HEK293 (cell line): ENCODE results near the gene IRF2.

Source experiments
- BCL11B ChIP-seq: fragments of 450-650 bp; formaldehyde crosslinking; IDR thresholded peaks from 2 replicates; pipeline ENCODE4 v1.5.1; 2016; ENCODE audit warnings: low read depth, missing biosample characterization, missing genetic modification characterization
- TCF7L2 ChIP-seq: IDR thresholded peaks from 2 replicates; pipeline ENCODE4 v1.6.1; 2011; ENCODE audit warnings: low read depth, mild to moderate bottlenecking, inconsistent platforms, low read length, moderate library complexity, borderline replicate concordance
- WT1 ChIP-seq: fragments of 450-650 bp; formaldehyde crosslinking; IDR thresholded peaks from 2 replicates; pipeline ENCODE4 v1.5.1; 2016; ENCODE audit warnings: missing biosample characterization, missing genetic modification characterization
- YY1 ChIP-seq: fragments of 450-650 bp; formaldehyde crosslinking; IDR thresholded peaks from 2 replicates; pipeline ENCODE4 v1.5.1; 2018; ENCODE audit warnings: missing biosample characterization, missing genetic modification characterization
- ZBTB21 ChIP-seq: fragments of 450-650 bp; formaldehyde crosslinking; IDR thresholded peaks from 2 replicates; pipeline ENCODE4 v1.5.1; 2017; ENCODE audit warnings: missing biosample characterization, missing genetic modification characterization
- ZEB2 ChIP-seq: fragments of 450-650 bp; formaldehyde crosslinking; IDR thresholded peaks from 2 replicates; pipeline ENCODE4 v1.5.1; 2016; ENCODE audit warnings: missing biosample characterization, missing genetic modification characterization
- ZNF174 ChIP-seq: fragments of 450-650 bp; formaldehyde crosslinking; IDR thresholded peaks from 2 replicates; pipeline ENCODE4 v1.5.0; 2017; ENCODE audit warnings: missing biosample characterization, mild to moderate bottlenecking, missing genetic modification characterization
- ZNF501 ChIP-seq: fragments of 450-650 bp; formaldehyde crosslinking; IDR thresholded peaks from 2 replicates; pipeline ENCODE4 v1.5.1; 2016; ENCODE audit warnings: missing biosample characterization, missing genetic modification characterization
- ZNF600 ChIP-seq: fragments of 450-650 bp; formaldehyde crosslinking; IDR thresholded peaks from 2 replicates; pipeline ENCODE4 v1.5.1; 2016; ENCODE audit warnings: missing biosample characterization, missing genetic modification characterization
- ZNF768 ChIP-seq: fragments of 450-650 bp; formaldehyde crosslinking; IDR thresholded peaks from 2 replicates; pipeline ENCODE4 v1.5.1; 2018; ENCODE audit warnings: missing biosample characterization, mild to moderate bottlenecking, missing genetic modification characterization
- ZNF791 ChIP-seq: fragments of 450-650 bp; formaldehyde crosslinking; IDR thresholded peaks from 2 replicates; pipeline ENCODE4 v1.5.1; 2016; ENCODE audit warnings: missing biosample characterization, missing genetic modification characterization
- TF ChIP-seq, protein P1 (sequence below): fragments of 450-650 bp; formaldehyde crosslinking; IDR thresholded peaks from 2 replicates; pipeline ENCODE4 v1.5.1; 2016; ENCODE audit warnings: missing biosample characterization, missing genetic modification characterization
- TF ChIP-seq, protein P2 (sequence below): fragments of 450-650 bp; formaldehyde crosslinking; IDR thresholded peaks from 2 replicates; pipeline ENCODE4 v1.5.1; 2017; ENCODE audit warnings: missing biosample characterization, missing genetic modification characterization

DNA sequence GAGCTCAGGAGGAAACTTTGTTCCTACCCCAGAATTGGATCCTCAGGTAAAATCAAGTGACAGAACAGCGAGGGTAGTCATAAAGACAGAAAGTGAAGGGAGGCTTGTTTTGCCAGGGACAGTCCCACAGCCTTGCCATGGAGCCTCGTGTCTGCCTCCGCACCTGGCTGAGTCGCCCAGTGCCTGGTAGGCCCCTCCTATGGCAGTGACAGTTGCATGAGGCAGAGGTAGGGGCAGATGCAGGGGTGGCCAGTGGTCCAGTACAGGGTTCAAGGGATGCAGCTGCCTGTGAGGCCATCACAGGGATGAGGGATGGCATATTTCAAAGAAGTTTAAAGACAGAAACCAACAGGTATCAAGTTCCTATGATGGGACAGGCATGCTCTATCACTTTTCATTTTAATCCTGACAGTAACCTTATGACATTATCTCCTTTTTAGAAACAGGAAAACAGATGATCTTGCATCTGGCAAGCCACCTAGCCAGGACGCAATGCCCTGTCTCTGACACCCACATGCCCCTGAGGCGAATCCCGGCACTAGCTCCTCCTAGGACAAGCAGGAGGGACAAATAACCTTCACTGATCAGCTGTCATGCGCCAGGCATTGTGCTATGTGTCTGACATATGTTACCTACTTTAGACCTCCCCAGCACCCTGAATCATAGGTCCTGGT, 129.3 kb downstream of the IRF2 start:
- TF ChIP-seq ZNF600 (tag by site-specific recombination) (no peak), WT1 (tag by site-specific recombination) (no peak), ZBTB21 (tag by site-specific recombination) (no peak), YY1 (no peak), ZNF768 (no peak), BCL11B (tag by site-specific recombination) (no peak), ZNF501 (tag by site-specific recombination) (no peak), ZNF174 (no peak), ZEB2 (tag by site-specific recombination) (no peak), ZNF791 (tag by site-specific recombination) (no peak), TCF7L2 (no peak)
- TF ChIP-seq, protein P1, sequence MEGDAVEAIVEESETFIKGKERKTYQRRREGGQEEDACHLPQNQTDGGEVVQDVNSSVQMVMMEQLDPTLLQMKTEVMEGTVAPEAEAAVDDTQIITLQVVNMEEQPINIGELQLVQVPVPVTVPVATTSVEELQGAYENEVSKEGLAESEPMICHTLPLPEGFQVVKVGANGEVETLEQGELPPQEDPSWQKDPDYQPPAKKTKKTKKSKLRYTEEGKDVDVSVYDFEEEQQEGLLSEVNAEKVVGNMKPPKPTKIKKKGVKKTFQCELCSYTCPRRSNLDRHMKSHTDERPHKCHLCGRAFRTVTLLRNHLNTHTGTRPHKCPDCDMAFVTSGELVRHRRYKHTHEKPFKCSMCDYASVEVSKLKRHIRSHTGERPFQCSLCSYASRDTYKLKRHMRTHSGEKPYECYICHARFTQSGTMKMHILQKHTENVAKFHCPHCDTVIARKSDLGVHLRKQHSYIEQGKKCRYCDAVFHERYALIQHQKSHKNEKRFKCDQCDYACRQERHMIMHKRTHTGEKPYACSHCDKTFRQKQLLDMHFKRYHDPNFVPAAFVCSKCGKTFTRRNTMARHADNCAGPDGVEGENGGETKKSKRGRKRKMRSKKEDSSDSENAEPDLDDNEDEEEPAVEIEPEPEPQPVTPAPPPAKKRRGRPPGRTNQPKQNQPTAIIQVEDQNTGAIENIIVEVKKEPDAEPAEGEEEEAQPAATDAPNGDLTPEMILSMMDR (tag by site-specific recombination): no peak
- TF ChIP-seq, protein P2, sequence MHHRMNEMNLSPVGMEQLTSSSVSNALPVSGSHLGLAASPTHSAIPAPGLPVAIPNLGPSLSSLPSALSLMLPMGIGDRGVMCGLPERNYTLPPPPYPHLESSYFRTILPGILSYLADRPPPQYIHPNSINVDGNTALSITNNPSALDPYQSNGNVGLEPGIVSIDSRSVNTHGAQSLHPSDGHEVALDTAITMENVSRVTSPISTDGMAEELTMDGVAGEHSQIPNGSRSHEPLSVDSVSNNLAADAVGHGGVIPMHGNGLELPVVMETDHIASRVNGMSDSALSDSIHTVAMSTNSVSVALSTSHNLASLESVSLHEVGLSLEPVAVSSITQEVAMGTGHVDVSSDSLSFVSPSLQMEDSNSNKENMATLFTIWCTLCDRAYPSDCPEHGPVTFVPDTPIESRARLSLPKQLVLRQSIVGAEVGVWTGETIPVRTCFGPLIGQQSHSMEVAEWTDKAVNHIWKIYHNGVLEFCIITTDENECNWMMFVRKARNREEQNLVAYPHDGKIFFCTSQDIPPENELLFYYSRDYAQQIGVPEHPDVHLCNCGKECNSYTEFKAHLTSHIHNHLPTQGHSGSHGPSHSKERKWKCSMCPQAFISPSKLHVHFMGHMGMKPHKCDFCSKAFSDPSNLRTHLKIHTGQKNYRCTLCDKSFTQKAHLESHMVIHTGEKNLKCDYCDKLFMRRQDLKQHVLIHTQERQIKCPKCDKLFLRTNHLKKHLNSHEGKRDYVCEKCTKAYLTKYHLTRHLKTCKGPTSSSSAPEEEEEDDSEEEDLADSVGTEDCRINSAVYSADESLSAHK (tag by site-specific recombination): no peak
